Peyer's patch (tissue), 4 donors: ENCODE results near the gene EWSR1.

Experiments
- CTCF ChIP-seq, 6 experiments: fragments of 450-650 bp in 4 of 6; fragments of 200-600 bp in 2 of 6; sonication (generic) in 1 of 6; IDR thresholded peaks; one replicate each; pipeline ENCODE4 v1.5.1; 2017 to 2019; ENCODE audit warnings: antibody characterized with exemption in 6 of 6, mild to moderate bottlenecking in 3 of 6, moderate library complexity in 1 of 6
- POLR2A ChIP-seq, 2 donors: fragments of 450-650 bp; IDR thresholded peaks; one replicate each; pipeline ENCODE4 v1.5.1; 2017; ENCODE audit warnings: antibody characterized with exemption in 2 of 2, mild to moderate bottlenecking in 2 of 2, moderate library complexity in 2 of 2

- no peak for TF ChIP-seq CTCF (IDR thresholded peaks at IDR 0.05)
- no peak for TF ChIP-seq POLR2A (IDR thresholded peaks at IDR 0.05)
Measured at GRCh38 chr22:29309332-29310064, 41.4 kb downstream of the EWSR1 start.
